ENCODE measurements around the gene ZNF462.

The ZNF462 gene

GRCh38 chr9:106920091-106920490 lies 57.1 kb downstream of the ZNF462 start:
- Mint-ChIP-seq H3K27ac (no peak overlapping the region), H3K4me3 (no peak overlapping the region), H3K9me3 (peaks cover 5 to 6% of the 10 kb centered on the region in 2 donors), H3K4me1 (peaks cover 0 to 3% of the 10 kb centered on the region in 2 donors), H3K36me3 (no peaks in the 10 kb centered on the region), H3K27me3 (no peaks in the 10 kb centered on the region)
- no peak for ATAC-seq (replicated peaks)
- no peak for DNase-seq

DNA sequence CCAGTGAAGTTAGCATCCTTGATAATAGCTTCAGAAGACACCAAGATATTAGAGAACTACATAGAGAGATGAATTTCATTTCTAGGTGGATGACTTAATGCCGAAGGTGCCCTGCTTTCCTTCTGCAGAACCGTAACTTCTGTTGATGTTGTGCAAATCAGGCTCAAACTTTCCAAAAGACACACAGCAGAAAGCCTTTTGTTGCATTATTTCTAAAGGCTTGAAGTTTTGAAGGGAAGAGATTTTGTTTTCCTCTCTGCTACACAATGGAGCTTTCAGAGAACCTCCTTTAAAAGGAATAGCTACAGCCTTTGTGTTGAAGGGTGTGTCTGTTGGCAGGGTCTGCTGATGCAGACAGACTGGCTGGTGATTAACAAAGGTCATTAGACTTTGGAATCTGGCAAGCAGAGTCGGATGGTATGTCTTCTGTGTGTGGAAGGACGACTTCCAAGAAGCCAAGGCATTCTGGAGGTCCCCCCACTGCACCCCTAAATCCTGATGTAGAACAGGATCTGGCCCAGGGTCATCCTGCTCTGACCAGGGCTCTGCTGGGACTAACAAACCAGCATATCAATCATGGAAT lies 57.8 kb downstream of the ZNF462 start:
- DNase-seq (no peak), ATAC-seq (replicated peaks) (no peak)
- Mint-ChIP-seq H3K27ac (no peak overlapping the region), H3K36me3 (no peaks in the 10 kb centered on the region), H3K27me3 (no peaks in the 10 kb centered on the region), H3K4me1 (peaks cover 0 to 3% of the 10 kb centered on the region in 2 donors), H3K4me3 (no peak overlapping the region), H3K9me3 (peaks cover 6% of the 10 kb centered on the region in 2 donors)

DNA sequence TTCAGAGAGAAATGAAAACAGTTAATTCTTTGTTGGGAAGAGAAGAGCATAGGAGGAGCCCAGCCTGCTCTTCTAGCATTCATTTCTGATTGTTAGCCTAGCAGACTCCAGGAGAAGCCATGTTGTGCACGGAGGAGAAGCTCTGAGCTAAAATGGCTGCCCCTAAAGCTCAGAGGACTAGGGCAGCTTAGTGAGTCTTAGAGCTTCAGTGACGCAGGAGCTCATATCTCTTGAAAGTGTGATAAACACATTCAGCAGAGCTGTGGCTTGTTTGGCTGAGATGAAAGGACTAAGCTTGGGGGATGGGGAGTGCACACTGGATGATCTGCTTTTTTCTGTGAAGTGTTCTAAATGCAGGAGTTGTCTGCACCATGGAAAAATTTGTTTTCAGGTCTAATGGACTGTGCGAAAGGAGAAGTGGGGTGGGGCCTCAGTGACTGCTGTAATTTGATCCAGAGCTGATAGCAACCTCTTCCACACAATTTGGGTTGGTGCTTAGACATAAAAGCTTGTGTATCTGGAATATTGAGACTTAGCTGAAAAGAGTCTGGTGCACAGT lies 58.5 kb downstream of the ZNF462 start:
- peaks cover 6 to 7% of the 10 kb centered on the region in 2 donors for H3K9me3 Mint-ChIP-seq
- ATAC-seq (replicated peaks) (peak in 1 of 2 donors; percentile 19), DNase-seq (no peak)
- no peak overlapping the region for H3K4me3 Mint-ChIP-seq
- H3K4me1 Mint-ChIP-seq, result peaks cover 0 to 3% of the 10 kb centered on the region in 2 donors
- no peaks in the 10 kb centered on the region for H3K36me3 Mint-ChIP-seq
- no peaks in the 10 kb centered on the region for H3K27me3 Mint-ChIP-seq
- H3K27ac Mint-ChIP-seq, result no peak overlapping the region

DNA sequence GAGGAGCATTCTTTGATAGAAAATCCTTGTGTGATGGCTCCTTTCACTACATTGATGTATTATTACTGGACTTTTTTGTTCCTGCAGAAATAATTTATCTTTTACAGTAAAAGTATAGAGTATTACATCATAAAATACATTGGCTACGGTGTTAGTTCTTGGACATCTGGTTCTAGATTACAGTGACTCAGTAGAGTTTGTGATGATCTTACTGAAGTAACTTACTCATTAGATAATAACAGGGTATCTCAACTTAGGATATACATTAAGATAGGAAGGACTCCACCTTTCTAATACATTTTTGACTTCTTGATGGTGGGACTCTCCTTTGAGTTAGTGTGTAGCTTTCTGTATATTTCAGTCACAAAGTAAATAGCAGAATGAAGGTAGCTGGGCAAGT lies 59.1 kb downstream of the ZNF462 start:
- ATAC-seq (replicated peaks), result no peak
- H3K36me3 Mint-ChIP-seq, result no peaks in the 10 kb centered on the region
- peaks cover 6 to 7% of the 10 kb centered on the region in 2 donors for H3K9me3 Mint-ChIP-seq
- peaks cover 0 to 3% of the 10 kb centered on the region in 2 donors for H3K4me1 Mint-ChIP-seq
- no peaks in the 10 kb centered on the region for H3K27me3 Mint-ChIP-seq
- H3K27ac Mint-ChIP-seq, result no peak overlapping the region
- no peak for DNase-seq
- no peak overlapping the region for H3K4me3 Mint-ChIP-seq

DNA sequence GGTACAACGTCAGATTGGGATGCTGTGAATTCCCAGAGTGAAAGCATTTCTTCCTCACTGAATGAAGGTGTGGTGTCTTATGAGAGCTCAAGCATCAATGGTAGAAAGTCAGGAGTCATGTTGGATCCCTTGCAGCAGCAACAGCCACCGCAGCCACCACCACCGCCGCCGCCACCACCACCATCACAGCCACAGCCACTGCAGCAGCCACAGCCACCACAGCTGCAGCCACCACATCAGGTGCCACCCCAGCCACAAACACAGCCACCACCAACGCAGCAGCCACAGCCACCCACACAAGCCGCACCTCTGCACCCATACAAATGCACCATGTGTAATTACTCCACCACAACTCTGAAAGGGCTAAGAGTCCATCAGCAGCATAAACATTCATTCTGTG lies 62.4 kb downstream of the ZNF462 start:
- H3K36me3 Mint-ChIP-seq, result no peaks in the 10 kb centered on the region
- no peak overlapping the region for H3K27ac Mint-ChIP-seq
- no peak overlapping the region for H3K4me3 Mint-ChIP-seq

GRCh38 chr9:106927916-106928315 lies 65.0 kb downstream of the ZNF462 start:
- no peak for ATAC-seq (replicated peaks)
- no peak for DNase-seq
- H3K9me3 Mint-ChIP-seq, result peaks cover 6 to 9% of the 10 kb centered on the region in 2 donors
- H3K4me3 Mint-ChIP-seq, result no peak overlapping the region
- no peaks in the 10 kb centered on the region for H3K4me1 Mint-ChIP-seq
- no peak overlapping the region for H3K27ac Mint-ChIP-seq
- H3K27me3 Mint-ChIP-seq, result peaks cover 0 to 5% of the 10 kb centered on the region in 2 donors
- H3K36me3 Mint-ChIP-seq, result no peaks in the 10 kb centered on the region

More for the DNA sequence above, 62.4 kb downstream of the ZNF462 start:
- no peak for DNase-seq
- ATAC-seq (replicated peaks), result no peak
- H3K27me3 Mint-ChIP-seq, result no peaks in the 10 kb centered on the region
- peaks cover 6 to 7% of the 10 kb centered on the region in 2 donors for H3K9me3 Mint-ChIP-seq
- H3K4me1 Mint-ChIP-seq, result no peaks in the 10 kb centered on the region

- Mint-ChIP-seq H3K36me3 (no peaks in the 10 kb centered on the region), H3K27ac (no peak overlapping the region), H3K27me3 (peaks cover 0 to 5% of the 10 kb centered on the region in 2 donors), H3K4me3 (no peak overlapping the region), H3K4me1 (no peaks in the 10 kb centered on the region), H3K9me3 (peaks cover 6 to 9% of the 10 kb centered on the region in 2 donors)
- ATAC-seq (replicated peaks), result no peak
- DNase-seq, result no peak
These were observed 65.4 kb downstream of the ZNF462 start for GRCh38 chr9:106928350-106928749.

- no peak for DNase-seq
- Mint-ChIP-seq H3K36me3 (no peaks in the 10 kb centered on the region), H3K4me3 (no peak overlapping the region), H3K27me3 (peaks cover 0 to 5% of the 10 kb centered on the region in 2 donors), H3K9me3 (peaks cover 4 to 7% of the 10 kb centered on the region in 2 donors), H3K4me1 (peaks cover 4 to 5% of the 10 kb centered on the region in 2 donors), H3K27ac (no peak overlapping the region)
- no peak for ATAC-seq (replicated peaks)
These were observed 66.7 kb downstream of the ZNF462 start for GRCh38 chr9:106929471-106930177.

DNA sequence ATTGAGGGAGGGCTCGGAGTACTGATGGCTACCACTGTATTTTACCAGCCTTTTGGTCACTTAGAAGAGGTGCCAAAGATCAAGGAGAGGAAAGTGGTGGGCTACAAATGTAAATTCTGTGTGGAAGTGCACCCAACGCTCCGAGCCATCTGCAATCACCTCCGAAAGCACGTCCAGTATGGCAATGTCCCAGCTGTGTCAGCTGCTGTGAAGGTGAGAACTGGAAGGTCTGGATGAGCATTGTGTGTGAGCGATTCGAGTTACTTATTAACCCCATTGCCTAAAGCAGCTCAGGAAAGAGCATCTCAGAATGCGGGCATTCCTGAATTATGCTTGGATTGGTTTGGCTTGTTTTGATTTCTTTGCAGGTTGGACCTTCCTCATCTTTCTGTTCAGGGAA lies 67.5 kb downstream of the ZNF462 start:
- Mint-ChIP-seq H3K4me1 (peaks cover 4 to 5% of the 10 kb centered on the region in 2 donors), H3K27me3 (peaks cover 0 to 5% of the 10 kb centered on the region in 2 donors), H3K36me3 (no peaks in the 10 kb centered on the region), H3K4me3 (no peak overlapping the region), H3K27ac (no peak overlapping the region), H3K9me3 (peaks cover 0 to 4% of the 10 kb centered on the region in 2 donors)
- DNase-seq, result no peak
- ATAC-seq (replicated peaks), result no peak

DNA sequence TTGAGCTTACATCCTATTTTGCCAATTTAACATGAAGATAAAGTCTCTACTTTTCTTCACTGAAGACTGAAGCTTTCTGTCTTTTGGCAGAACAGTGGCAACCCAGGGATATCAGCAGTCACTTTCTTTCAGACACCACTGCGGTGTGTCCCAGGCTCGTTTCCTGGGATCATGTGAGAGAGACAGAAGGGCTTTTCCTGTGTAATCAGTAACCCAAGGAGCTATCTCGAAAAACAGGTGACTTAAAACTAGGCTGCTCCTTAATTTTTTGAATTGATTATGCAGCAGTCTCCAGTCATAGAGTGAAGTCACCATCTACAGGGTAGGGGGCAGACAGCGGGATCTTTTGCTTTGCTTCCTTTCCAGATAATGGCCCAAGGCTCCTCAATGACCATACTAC lies 68.5 kb downstream of the ZNF462 start:
- Mint-ChIP-seq H3K27me3 (peaks cover 0 to 5% of the 10 kb centered on the region in 2 donors), H3K4me3 (no peak overlapping the region), H3K9me3 (peaks cover 0 to 2% of the 10 kb centered on the region in 2 donors), H3K4me1 (peaks cover 4 to 5% of the 10 kb centered on the region in 2 donors), H3K36me3 (no peaks in the 10 kb centered on the region), H3K27ac (no peak overlapping the region)
- ATAC-seq (replicated peaks), result no peak
- no peak for DNase-seq

DNA sequence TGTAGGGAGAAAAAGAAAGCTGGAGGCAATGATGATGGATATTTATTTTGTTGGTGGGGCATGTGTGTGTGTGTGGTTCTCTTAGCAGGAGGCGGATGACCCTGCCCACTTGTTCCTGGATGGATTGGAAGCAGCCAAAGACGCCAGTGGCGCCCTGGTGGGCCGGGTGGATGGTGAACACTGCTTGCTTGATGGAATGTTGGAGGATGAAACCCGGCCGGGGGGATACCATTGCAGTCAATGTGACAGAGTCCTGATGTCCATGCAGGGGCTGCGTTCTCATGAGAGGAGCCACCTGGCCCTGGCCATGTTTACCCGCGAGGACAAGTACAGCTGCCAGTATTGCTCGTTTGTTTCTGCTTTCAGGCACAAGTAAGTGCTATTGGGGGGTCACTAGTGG lies 69.2 kb downstream of the ZNF462 start:
- H3K9me3 Mint-ChIP-seq, result peaks cover 0 to 2% of the 10 kb centered on the region in 2 donors
- DNase-seq (no peak), ATAC-seq (replicated peaks) (no peak)
- H3K4me3 Mint-ChIP-seq, result no peak overlapping the region
- peaks cover 0 to 5% of the 10 kb centered on the region in 2 donors for H3K27me3 Mint-ChIP-seq
- no peaks in the 10 kb centered on the region for H3K36me3 Mint-ChIP-seq
- H3K4me1 Mint-ChIP-seq, result peaks cover 4 to 5% of the 10 kb centered on the region in 2 donors
- no peak overlapping the region for H3K27ac Mint-ChIP-seq

GRCh38 chr9:106932675-106933074 lies 69.7 kb downstream of the ZNF462 start:
- no peaks in the 10 kb centered on the region for H3K36me3 Mint-ChIP-seq
- H3K4me3 Mint-ChIP-seq, result no peak overlapping the region

GRCh38 chr9:106933470-106933869 lies 70.5 kb downstream of the ZNF462 start:
- no peak for DNase-seq
- Mint-ChIP-seq H3K9me3 (peaks cover 0 to 2% of the 10 kb centered on the region in 2 donors), H3K4me1 (peaks cover 4 to 5% of the 10 kb centered on the region in 2 donors), H3K36me3 (no peaks in the 10 kb centered on the region), H3K27ac (no peak overlapping the region), H3K4me3 (no peak overlapping the region), H3K27me3 (peaks cover 0 to 5% of the 10 kb centered on the region in 2 donors)
- ATAC-seq (replicated peaks), result no peak

More at GRCh38 chr9:106932675-106933074, 69.7 kb downstream of the ZNF462 start:
- peaks cover 4 to 5% of the 10 kb centered on the region in 2 donors for H3K4me1 Mint-ChIP-seq
- H3K9me3 Mint-ChIP-seq, result peaks cover 0 to 2% of the 10 kb centered on the region in 2 donors
- H3K27me3 Mint-ChIP-seq, result peaks cover 0 to 5% of the 10 kb centered on the region in 2 donors
- DNase-seq (no peak), ATAC-seq (replicated peaks) (no peak)
- no peak overlapping the region for H3K27ac Mint-ChIP-seq

- Mint-ChIP-seq H3K4me3 (no peak overlapping the region), H3K36me3 (no peaks in the 10 kb centered on the region), H3K9me3 (peaks cover 0 to 2% of the 10 kb centered on the region in 2 donors), H3K4me1 (peaks cover 4 to 5% of the 10 kb centered on the region in 2 donors), H3K27ac (no peak overlapping the region), H3K27me3 (peaks cover 0 to 5% of the 10 kb centered on the region in 2 donors)
- ATAC-seq (replicated peaks) (no peak), DNase-seq (no peak)
These were observed 71.7 kb downstream of the ZNF462 start for GRCh38 chr9:106934442-106935238.
